Measurements from ENCODE around the gene SH3BGRL3.
A peak's percentile ranks its signal among the peaks of the same experiment; 100 is the strongest.
"Not testable (repeated sequence)": the region's sequence is repeated elsewhere in the genome, so short reads cannot be mapped to it uniquely, and the experiment has no call there.

SH3BGRL3 gene

DNA sequence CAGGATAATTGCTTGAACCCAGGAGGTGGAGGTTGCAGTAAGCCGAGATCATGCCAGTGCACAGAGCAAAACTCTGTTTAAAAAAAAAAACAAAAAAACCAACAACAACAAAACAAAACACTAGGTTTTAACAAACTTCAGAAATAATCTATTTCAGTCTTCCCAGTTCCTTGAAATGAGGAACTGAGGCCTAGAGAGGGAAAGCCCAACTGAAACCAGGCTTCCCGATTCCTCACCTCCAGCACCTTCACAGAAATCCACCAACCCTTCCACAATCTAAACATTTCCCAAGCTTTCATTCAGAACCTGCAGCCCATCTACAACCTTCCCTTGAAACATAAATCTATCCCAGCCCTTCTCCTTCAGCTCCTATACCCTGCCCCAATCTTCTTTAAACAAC is 37.3 kb downstream of the SH3BGRL3 start:
- no peak for DNase-seq (ENCODE audit: low spot score)

DNA sequence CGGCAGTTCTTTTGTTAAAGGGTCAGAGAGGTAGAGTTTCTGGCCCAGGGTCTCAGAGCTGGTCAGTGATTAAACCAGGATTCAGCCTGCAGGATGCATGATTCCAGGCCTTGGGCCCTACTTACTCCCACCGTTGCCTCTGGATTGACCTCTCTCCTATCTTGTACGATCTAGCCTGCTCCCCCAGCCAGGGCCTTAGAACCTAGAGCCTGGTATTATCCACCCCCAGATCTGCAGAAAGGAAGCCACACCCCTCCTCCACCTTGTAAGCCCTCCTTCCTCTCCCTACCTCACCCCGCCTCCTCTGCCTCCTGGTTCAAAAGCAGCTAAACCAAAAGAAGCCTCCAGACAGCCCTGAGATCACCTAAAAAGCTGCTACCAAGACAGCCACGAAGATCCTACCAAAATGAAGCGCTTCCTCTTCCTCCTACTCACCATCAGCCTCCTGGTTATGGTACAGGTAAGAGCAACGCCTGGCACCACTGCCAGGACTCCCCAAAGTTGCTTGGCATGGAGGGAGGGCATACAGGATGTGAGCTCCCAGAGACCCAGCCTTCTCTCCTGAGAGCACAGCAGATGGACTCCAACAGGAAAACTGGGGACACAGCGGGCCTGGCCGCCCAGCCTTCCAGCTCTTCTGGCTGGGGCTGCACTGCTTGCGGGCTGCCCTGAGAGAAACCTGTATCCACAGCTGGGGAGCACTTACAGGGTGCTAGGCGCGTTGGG is 37.9 kb downstream of the SH3BGRL3 start, which contains the start of gene CD52:
TSS of gene CD52 (plus strand) at position 347 of the 726 bp plus-strand sequence. CDS start at position 407, 60 bp downstream.
- DNase-seq (ENCODE audit: low spot score) = no peak

DNA sequence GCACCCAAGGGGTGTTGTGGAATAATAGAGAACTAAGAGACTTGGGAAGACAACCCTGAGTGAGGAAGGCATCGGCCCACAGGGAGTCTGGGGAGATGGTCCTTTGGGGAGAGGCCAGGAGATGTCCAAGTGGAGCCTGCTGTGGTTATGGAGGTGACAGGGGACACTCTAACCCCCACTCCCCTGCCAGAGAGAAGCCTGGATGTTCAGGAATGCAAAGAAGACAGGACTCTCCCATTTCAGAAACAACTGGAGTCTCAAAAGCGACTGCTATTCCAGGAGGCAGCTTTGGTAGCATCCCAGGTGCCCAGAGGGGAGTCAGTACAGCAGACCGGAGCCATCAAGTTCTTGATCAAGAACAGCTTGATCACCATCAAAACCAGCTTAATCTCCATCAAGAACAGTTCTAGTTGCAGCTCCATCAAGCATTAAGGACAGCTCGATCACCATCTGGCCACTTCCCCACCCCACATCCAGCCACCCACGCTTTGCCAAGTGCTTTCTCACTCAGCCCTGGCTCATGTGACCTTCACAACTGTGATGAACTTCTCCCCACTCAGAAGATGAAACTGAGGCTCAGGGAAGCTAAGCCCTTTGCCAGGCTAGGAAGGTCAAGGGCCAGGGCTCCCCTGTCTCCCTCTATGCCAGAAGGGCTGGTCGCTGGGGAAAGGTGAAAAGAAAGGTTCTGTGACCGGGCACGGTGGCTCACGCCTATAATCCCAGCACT is 38.6 kb downstream of the SH3BGRL3 start:
- DNase-seq (ENCODE audit: low spot score) = no peak

DNA sequence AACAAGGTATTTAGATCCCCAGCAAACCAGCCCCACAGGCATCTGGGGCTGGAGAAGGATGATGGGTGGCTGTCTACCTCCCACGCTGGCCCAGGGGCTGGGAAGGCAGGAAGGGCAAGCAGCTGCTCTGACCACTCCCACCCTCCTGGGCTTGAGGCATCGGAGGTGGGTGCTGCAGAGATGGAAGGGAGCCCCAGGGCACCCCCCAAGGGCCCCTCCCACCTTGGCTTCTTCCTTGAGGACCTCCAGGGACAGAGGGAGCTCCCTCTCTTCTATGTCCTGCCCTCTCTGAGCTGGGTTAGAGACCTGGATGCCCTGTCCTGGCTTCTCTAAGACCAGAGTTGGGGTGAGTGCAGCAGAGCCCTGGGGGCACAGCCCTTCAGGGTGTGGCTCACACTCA is 41.0 kb downstream of the SH3BGRL3 start:
- no peak for DNase-seq (ENCODE audit: low spot score)

DNA sequence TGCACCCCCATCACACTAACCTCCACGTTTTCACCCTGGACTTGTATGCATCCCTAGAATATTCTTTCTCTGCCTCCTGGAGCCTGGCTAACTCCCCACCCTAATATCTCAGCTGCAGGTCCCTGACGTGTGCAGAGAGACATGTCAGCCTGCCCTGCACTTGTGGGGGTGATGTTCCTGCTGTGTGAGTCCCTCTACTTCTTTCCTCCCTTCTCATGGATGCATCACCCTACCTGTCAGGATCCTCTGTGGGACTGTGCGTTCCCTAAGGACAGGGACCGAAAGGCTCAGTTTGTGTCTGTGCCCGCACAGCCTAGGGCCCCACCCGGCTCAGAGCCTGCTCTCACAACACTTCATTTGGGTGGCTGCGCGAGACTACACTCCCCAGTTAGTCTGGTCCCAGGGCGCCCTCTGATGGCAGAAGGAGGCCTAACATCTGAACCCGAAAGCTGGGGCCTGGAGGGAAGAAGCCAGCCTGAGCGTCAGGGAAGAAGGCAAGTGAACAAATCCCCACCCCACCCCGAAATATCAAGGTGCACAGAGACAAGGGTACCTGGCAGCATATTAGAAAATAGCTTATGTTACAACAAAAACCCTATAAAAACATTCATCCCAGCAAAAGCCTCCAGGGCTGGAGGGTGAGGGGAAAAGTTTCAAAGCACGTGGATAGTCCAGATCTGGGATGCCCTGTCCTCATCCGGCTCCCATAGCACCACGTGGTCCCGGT is 41.6 kb downstream of the SH3BGRL3 start:
- peak; percentile 79 for DNase-seq (ENCODE audit: low spot score)

DNA sequence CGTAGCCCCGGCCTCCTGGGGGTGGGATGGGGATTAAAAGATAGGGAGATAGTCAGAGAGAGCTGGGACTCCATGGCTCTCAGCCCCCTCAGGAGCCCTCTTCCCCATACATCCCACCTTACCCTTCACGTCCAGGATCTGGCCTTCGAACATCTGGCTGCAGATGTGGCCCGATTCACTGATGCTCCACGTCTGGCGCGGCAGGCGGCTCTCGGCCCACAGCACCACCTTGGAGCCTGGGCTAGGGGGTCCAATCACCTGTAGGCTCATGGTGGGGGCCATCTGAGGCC is 42.1 kb downstream of the SH3BGRL3 start:
- no peak for DNase-seq (ENCODE audit: low spot score)

DNA sequence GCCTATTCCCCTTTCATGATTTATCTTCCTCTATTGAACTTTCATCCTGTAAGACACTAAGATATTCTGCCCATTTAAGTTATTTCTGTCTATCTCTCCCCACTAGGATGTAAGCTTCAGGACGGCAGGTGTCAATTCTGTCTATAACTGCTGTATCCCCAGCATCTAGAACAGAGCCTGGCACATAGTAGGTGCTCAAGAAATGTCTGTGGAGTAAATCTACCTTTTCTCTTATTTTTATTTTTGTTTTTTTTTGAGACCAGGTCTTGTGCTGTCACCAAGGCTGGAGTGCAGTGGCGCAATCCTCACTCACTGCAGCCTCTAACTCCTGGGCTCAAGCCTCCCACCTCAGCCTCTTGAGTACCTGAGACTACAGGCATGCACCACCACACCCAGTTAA is 43.5 kb downstream of the SH3BGRL3 start:
- no peak for DNase-seq (ENCODE audit: low spot score)

DNA sequence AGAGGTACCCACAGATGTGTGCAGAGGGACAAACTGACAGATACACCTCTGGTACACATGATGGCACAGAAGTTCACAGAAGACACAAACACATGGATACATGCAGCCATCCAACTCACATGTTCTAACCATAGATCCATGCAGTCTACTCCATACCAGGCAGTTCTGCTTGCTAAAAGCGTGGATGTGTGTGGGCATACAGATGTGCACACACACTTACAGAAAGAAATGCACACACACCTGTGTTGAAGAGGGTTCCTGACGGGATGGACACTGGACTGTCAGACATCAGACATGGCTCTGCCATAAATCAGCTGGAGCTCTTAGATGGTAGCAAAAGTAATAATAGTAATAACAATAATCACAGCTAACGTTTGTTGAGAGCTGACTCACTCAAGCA is 44.7 kb downstream of the SH3BGRL3 start:
- no peak for DNase-seq (ENCODE audit: low spot score)

DNA sequence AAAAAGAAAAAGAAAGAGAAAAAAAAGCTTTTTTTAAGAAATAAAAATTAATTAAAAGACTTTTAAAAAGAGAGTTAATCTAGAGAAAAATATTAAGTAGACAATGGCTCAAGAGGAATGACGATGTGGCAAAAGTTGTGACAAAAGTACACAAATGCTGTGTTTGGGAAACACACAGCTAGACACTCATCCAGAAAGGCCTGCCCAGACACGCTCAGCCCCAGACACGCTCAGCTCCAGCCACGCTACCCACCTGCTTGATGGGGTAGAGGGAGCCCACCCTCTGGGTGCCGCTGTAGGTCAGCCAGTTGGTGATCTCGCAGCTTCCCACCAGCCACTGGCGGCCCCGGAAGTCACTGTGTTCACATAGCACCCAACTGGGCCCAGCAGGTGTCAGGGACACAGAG is 48.1 kb downstream of the SH3BGRL3 start:
- no peak for DNase-seq (ENCODE audit: low spot score)

DNA sequence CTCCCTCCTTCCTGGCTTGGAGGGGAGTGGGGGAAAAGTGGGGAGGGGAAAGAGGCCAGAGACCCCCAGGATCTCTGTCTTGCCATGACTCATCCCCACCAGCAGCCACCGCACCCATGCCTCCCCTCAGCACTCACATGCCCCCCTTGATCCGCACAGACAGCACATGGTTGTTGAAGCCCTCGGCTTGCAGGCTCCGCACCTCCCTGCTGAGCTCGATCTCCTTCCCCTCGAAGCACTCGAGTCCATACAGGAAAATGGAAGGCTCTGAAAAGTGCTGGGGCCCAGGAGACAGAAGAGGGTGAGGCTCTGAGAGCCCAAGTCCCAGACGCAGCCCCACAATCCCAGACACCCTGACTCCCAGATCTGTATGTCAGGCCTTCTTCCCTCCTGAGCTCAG is 48.7 kb downstream of the SH3BGRL3 start:
- DNase-seq (ENCODE audit: low spot score) = no peak

DNA sequence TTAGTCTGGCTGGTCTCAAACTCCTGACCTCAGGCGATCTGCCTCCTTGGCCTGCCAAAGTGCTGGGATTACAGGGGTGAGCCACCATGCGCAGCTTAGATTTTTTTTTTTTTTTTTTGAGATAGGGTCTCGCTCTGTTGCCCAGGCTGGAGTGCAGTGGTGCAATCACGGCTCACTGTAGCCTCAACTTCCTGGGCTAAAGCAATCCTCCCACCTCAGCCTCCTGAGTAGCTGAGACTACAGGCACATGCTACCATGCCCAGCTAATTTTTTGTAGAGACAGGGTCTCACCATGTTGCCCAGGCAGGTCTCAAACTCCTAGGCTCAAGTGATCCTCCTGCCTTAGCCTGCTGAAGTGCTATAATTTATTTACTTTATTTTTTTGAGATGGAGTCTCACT is 49.5 kb downstream of the SH3BGRL3 start:
- not testable (repeated sequence) for DNase-seq (ENCODE audit: low spot score)

DNA sequence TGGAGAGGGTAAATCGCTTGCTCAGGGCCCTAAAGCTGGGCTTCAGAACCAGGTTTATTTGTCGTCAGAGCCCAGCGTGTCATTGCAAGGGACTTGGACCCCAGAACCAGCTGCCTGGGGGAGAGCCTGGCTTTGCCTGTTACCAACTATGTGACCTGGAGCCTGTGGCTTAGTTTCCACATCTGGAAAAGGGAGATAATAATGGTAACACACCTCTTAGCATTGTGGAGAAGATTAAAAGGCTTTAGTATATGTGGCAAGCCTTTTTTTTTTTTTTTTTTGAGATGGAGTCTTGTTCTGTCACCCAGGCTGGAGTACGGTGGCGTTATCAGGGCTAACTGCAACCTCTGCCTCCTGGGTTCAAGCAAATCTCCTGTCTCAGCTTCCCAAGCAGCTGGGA is 50.4 kb downstream of the SH3BGRL3 start:
- DNase-seq (ENCODE audit: low spot score) = no peak
